Measurements from ENCODE around the gene ACAN.
"Not testable (repeated sequence)": the region's sequence is repeated elsewhere in the genome, so short reads cannot be mapped to it uniquely, and the experiment has no call there.

Gene ACAN

GRCh38 chr15:88920186-88920891, 117.1 kb downstream of the ACAN start:
- no peak for DNase-seq (ENCODE audit: low read depth)
- H3K4me3 ChIP-seq (ENCODE audit: low read length), result no peak overlapping the region
- no peak for TF ChIP-seq CTCF (conservative IDR thresholded peaks at IDR 0.05; ENCODE audit: low read depth, low read length)

GRCh38 chr15:88920892-88921435, 117.7 kb downstream of the ACAN start:
- DNase-seq (ENCODE audit: low read depth); H3K4me3 ChIP-seq (ENCODE audit: low read length): not testable (repeated sequence)
